ENCODE results near the gene BACE1. TPM values are rescaled to one million over a fixed set of nuclear protein-coding genes. Genes with fewer than 3 reads are reported as not detected.

BACE1 gene
- total and polyA plus RNA-seq, 2 experiments from 2014 or later, result 2.4 to 7.2 TPM

DNA sequence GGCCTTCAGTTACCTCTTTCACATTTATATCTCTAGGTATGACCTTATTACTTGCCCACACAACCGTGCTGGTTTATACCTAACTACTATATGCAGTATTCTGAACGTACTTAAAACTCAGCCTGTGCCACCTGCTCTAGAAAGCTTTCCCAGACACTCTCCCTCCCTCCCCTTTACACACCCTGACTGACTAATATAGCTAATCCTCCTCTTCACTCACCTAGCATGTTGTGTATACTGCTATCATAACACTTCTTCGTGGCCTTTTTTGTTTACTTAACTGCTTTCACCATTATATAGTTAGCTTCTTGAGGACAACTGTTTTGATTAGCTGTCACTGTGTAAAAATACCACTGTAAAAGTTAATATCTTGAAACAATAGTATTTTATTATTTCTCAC is 60.1 kb downstream of the BACE1 start (continued):
- TF ChIP-seq NANOG (IDR thresholded peaks at IDR 0.05; ENCODE audit: borderline replicate concordance) (no peak), ZNF331 (CRISPR knock-in tag; IDR thresholded peaks at IDR 0.05; ENCODE audit: low read depth) (no peak), ZNF114 (CRISPR knock-in tag; IDR thresholded peaks at IDR 0.05) (no peak), STAT1 (IDR thresholded peaks at IDR 0.05; ENCODE audit: unreplicated experiment) (no peak), CREB1 (CRISPR knock-in tag; IDR thresholded peaks at IDR 0.05; ENCODE audit: low read depth) (no peak), ETS1 (IDR thresholded peaks at IDR 0.05) (no peak), CTCF (conservative IDR thresholded peaks at IDR 0.05; ENCODE audit: low read depth in 2 of 2) (no peak), JUNB (IDR thresholded peaks at IDR 0.05; ENCODE audit: unreplicated experiment) (no peak)

GRCh38 chr11:117251506-117251905 is 64.5 kb downstream of the BACE1 start:
- Histone ChIP-seq H3F3A (replicated peaks; ENCODE audit: low read depth) (no peaks in the 10 kb centered on the region), H3K27ac (ENCODE audit: low read depth) (no peak overlapping the region), H3K79me2 (replicated peaks; ENCODE audit: insufficient read depth) (no peaks in the 10 kb centered on the region), H3K4me1 (ENCODE audit: insufficient read depth) (no peaks in the 10 kb centered on the region), H3K36me3 (ENCODE audit: insufficient read depth) (peaks cover 28% of the 10 kb centered on the region), H3K9me2 (ENCODE audit: insufficient read depth) (no peaks in the 10 kb centered on the region), H3K4me2 (no peak overlapping the region), H2AFZ (no peak overlapping the region), H4K20me1 (replicated peaks; ENCODE audit: insufficient read depth) (no peaks in the 10 kb centered on the region), H3K4me3 (no peak overlapping the region), H3K27me3 (ENCODE audit: insufficient read depth) (no peaks in the 10 kb centered on the region)
- H3K4me1 Mint-ChIP-seq, result no peaks in the 10 kb centered on the region
- H3K36me3 Mint-ChIP-seq (ENCODE audit: low read depth), result peaks cover 41% of the 10 kb centered on the region
- H3K4me3 Mint-ChIP-seq, result no peak overlapping the region
- DNase-seq (ENCODE audit: low spot score) (no peak), ATAC-seq (no peak)
- H3K27ac Mint-ChIP-seq, result no peak overlapping the region
- no peaks in the 10 kb centered on the region for H3K27me3 Mint-ChIP-seq (ENCODE audit: insufficient read depth, low read depth, poor library complexity)
- H3K9me3 Mint-ChIP-seq, result no peaks in the 10 kb centered on the region; the same call in 2 of the 3 replicates
- TF ChIP-seq NANOG (IDR thresholded peaks at IDR 0.05; ENCODE audit: borderline replicate concordance) (no peak), CTCF (conservative IDR thresholded peaks at IDR 0.05; ENCODE audit: low read depth in 2 of 2) (no peak), EZH2 (IDR thresholded peaks at IDR 0.05; ENCODE audit: low read depth, unreplicated experiment) (no peak), ZNF114 (CRISPR knock-in tag; IDR thresholded peaks at IDR 0.05) (no peak), CREB1 (CRISPR knock-in tag; IDR thresholded peaks at IDR 0.05; ENCODE audit: low read depth) (no peak), JUNB (IDR thresholded peaks at IDR 0.05; ENCODE audit: unreplicated experiment) (no peak)
- TF ChIP-seq, protein P1, sequence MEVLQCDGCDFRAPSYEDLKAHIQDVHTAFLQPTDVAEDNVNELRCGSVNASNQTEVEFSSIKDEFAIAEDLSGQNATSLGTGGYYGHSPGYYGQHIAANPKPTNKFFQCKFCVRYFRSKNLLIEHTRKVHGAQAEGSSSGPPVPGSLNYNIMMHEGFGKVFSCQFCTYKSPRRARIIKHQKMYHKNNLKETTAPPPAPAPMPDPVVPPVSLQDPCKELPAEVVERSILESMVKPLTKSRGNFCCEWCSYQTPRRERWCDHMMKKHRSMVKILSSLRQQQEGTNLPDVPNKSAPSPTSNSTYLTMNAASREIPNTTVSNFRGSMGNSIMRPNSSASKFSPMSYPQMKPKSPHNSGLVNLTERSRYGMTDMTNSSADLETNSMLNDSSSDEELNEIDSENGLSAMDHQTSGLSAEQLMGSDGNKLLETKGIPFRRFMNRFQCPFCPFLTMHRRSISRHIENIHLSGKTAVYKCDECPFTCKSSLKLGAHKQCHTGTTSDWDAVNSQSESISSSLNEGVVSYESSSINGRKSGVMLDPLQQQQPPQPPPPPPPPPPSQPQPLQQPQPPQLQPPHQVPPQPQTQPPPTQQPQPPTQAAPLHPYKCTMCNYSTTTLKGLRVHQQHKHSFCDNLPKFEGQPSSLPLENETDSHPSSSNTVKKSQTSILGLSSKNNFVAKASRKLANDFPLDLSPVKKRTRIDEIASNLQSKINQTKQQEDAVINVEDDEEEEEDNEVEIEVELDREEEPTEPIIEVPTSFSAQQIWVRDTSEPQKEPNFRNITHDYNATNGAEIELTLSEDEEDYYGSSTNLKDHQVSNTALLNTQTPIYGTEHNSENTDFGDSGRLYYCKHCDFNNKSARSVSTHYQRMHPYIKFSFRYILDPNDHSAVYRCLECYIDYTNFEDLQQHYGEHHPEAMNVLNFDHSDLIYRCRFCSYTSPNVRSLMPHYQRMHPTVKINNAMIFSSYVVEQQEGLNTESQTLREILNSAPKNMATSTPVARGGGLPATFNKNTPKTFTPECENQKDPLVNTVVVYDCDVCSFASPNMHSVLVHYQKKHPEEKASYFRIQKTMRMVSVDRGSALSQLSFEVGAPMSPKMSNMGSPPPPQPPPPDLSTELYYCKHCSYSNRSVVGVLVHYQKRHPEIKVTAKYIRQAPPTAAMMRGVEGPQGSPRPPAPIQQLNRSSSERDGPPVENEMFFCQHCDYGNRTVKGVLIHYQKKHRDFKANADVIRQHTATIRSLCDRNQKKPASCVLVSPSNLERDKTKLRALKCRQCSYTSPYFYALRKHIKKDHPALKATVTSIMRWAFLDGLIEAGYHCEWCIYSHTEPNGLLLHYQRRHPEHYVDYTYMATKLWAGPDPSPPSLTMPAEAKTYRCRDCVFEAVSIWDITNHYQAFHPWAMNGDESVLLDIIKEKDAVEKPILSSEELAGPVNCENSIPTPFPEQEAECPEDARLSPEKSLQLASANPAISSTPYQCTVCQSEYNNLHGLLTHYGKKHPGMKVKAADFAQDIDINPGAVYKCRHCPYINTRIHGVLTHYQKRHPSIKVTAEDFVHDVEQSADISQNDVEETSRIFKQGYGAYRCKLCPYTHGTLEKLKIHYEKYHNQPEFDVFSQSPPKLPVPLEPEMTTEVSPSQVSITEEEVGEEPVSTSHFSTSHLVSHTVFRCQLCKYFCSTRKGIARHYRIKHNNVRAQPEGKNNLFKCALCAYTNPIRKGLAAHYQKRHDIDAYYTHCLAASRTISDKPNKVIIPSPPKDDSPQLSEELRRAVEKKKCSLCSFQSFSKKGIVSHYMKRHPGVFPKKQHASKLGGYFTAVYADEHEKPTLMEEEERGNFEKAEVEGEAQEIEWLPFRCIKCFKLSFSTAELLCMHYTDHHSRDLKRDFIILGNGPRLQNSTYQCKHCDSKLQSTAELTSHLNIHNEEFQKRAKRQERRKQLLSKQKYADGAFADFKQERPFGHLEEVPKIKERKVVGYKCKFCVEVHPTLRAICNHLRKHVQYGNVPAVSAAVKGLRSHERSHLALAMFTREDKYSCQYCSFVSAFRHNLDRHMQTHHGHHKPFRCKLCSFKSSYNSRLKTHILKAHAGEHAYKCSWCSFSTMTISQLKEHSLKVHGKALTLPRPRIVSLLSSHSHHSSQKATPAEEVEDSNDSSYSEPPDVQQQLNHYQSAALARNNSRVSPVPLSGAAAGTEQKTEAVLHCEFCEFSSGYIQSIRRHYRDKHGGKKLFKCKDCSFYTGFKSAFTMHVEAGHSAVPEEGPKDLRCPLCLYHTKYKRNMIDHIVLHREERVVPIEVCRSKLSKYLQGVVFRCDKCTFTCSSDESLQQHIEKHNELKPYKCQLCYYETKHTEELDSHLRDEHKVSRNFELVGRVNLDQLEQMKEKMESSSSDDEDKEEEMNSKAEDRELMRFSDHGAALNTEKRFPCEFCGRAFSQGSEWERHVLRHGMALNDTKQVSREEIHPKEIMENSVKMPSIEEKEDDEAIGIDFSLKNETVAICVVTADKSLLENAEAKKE (CRISPR knock-in tag; IDR thresholded peaks at IDR 0.05), result no peak

All from GM23338 (cell line).